ENCODE data around the gene NETO2. TPM values are rescaled to one million over a fixed set of nuclear protein-coding genes. Genes with fewer than 3 reads are reported as not detected.
"Not testable (repeated sequence)": the region's sequence is repeated elsewhere in the genome, so short reads cannot be mapped to it uniquely, and the experiment has no call there.

The NETO2 gene
- total RNA-seq, 1 donor from 2014 or later = 3.7 TPM

GRCh38 chr16:47102921-47103320, 40.8 kb downstream of the NETO2 start:
- H3K27me3 ChIP-seq (ENCODE audit: control insufficient read depth in 3 of 3, insufficient read depth in 3 of 3, low read length in 3 of 3); H3K4me3 ChIP-seq (ENCODE audit: low read length in 3 of 3); H3K4me1 ChIP-seq (ENCODE audit: control insufficient read depth in 3 of 3, insufficient read depth in 3 of 3, low read length in 3 of 3); H3K9ac ChIP-seq (ENCODE audit: low read depth in 1 of 3, low read length in 3 of 3); H3K36me3 ChIP-seq (ENCODE audit: control insufficient read depth in 3 of 3, insufficient read depth in 3 of 3, low read length in 3 of 3); H3K9me3 ChIP-seq (ENCODE audit: control insufficient read depth in 3 of 3, low read length in 3 of 3); H3K27ac ChIP-seq (ENCODE audit: low read depth, low read length): not testable (repeated sequence)

- H3K9me3 ChIP-seq (ENCODE audit: control insufficient read depth in 3 of 3, low read length in 3 of 3); H3K9ac ChIP-seq (ENCODE audit: low read depth in 1 of 3, low read length in 3 of 3); H3K4me1 ChIP-seq (ENCODE audit: control insufficient read depth in 3 of 3, insufficient read depth in 3 of 3, low read length in 3 of 3); H3K27me3 ChIP-seq (ENCODE audit: control insufficient read depth in 3 of 3, insufficient read depth in 3 of 3, low read length in 3 of 3); H3K4me3 ChIP-seq (ENCODE audit: low read length in 3 of 3); H3K36me3 ChIP-seq (ENCODE audit: control insufficient read depth in 3 of 3, insufficient read depth in 3 of 3, low read length in 3 of 3); H3K27ac ChIP-seq (ENCODE audit: low read depth, low read length): not testable (repeated sequence)
Measured at GRCh38 chr16:47097154-47097553, 46.6 kb downstream of the NETO2 start.

GRCh38 chr16:47096297-47096696, 47.4 kb downstream of the NETO2 start:
- no peaks in the 10 kb centered on the region for H3K36me3 ChIP-seq (ENCODE audit: control insufficient read depth in 3 of 3, insufficient read depth in 3 of 3, low read length in 3 of 3)
- H3K4me1 ChIP-seq (ENCODE audit: control insufficient read depth in 3 of 3, insufficient read depth in 3 of 3, low read length in 3 of 3) = no peaks in the 10 kb centered on the region
- H3K9me3 ChIP-seq (ENCODE audit: control insufficient read depth in 3 of 3, low read length in 3 of 3) = no peaks in the 10 kb centered on the region
- H3K27me3 ChIP-seq (ENCODE audit: control insufficient read depth in 3 of 3, insufficient read depth in 3 of 3, low read length in 3 of 3) = no peaks in the 10 kb centered on the region
- no peak overlapping the region for H3K4me3 ChIP-seq (ENCODE audit: low read length in 3 of 3)
- no peak overlapping the region for H3K9ac ChIP-seq (ENCODE audit: low read depth in 1 of 3, low read length in 3 of 3)
- H3K27ac ChIP-seq (ENCODE audit: low read depth, low read length) = no peak overlapping the region

- H3K4me1 ChIP-seq (ENCODE audit: control insufficient read depth in 3 of 3, insufficient read depth in 3 of 3, low read length in 3 of 3) = no peaks in the 10 kb centered on the region
- H3K9ac ChIP-seq (ENCODE audit: low read depth in 1 of 3, low read length in 3 of 3) = no peak overlapping the region
Measured at GRCh38 chr16:47084198-47084597, 59.5 kb downstream of the NETO2 start.

GRCh38 chr16:47082099-47082865, 61.5 kb downstream of the NETO2 start:
- H3K9me3 ChIP-seq (ENCODE audit: control insufficient read depth in 3 of 3, low read length in 3 of 3) = no peaks in the 10 kb centered on the region

More at GRCh38 chr16:47084198-47084597, 59.5 kb downstream of the NETO2 start:
- Histone ChIP-seq H3K27ac (ENCODE audit: low read depth, low read length) (no peak overlapping the region), H3K4me3 (ENCODE audit: low read length in 3 of 3) (no peak overlapping the region), H3K9me3 (ENCODE audit: control insufficient read depth in 3 of 3, low read length in 3 of 3) (no peaks in the 10 kb centered on the region), H3K27me3 (ENCODE audit: control insufficient read depth in 3 of 3, insufficient read depth in 3 of 3, low read length in 3 of 3) (no peaks in the 10 kb centered on the region), H3K36me3 (ENCODE audit: control insufficient read depth in 3 of 3, insufficient read depth in 3 of 3, low read length in 3 of 3) (no peaks in the 10 kb centered on the region)

GRCh38 chr16:47081115-47081514, 62.6 kb downstream of the NETO2 start:
- Histone ChIP-seq H3K36me3 (ENCODE audit: control insufficient read depth in 3 of 3, insufficient read depth in 3 of 3, low read length in 3 of 3) (no peaks in the 10 kb centered on the region), H3K27me3 (ENCODE audit: control insufficient read depth in 3 of 3, insufficient read depth in 3 of 3, low read length in 3 of 3) (no peaks in the 10 kb centered on the region), H3K4me3 (ENCODE audit: low read length in 3 of 3) (no peak overlapping the region), H3K4me1 (ENCODE audit: control insufficient read depth in 3 of 3, insufficient read depth in 3 of 3, low read length in 3 of 3) (no peaks in the 10 kb centered on the region), H3K27ac (ENCODE audit: low read depth, low read length) (no peak overlapping the region), H3K9me3 (ENCODE audit: control insufficient read depth in 3 of 3, low read length in 3 of 3) (no peaks in the 10 kb centered on the region), H3K9ac (ENCODE audit: low read depth in 1 of 3, low read length in 3 of 3) (no peak overlapping the region)

More at GRCh38 chr16:47082099-47082865, 61.5 kb downstream of the NETO2 start:
- Histone ChIP-seq H3K27me3 (ENCODE audit: control insufficient read depth in 3 of 3, insufficient read depth in 3 of 3, low read length in 3 of 3) (no peaks in the 10 kb centered on the region), H3K4me3 (ENCODE audit: low read length in 3 of 3) (no peak overlapping the region), H3K4me1 (ENCODE audit: control insufficient read depth in 3 of 3, insufficient read depth in 3 of 3, low read length in 3 of 3) (no peaks in the 10 kb centered on the region), H3K36me3 (ENCODE audit: control insufficient read depth in 3 of 3, insufficient read depth in 3 of 3, low read length in 3 of 3) (no peaks in the 10 kb centered on the region), H3K27ac (ENCODE audit: low read depth, low read length) (no peak overlapping the region), H3K9ac (ENCODE audit: low read depth in 1 of 3, low read length in 3 of 3) (no peak overlapping the region)

GRCh38 chr16:47079860-47080259, 63.9 kb downstream of the NETO2 start:
- Histone ChIP-seq H3K27ac (ENCODE audit: low read depth, low read length) (no peak overlapping the region), H3K36me3 (ENCODE audit: control insufficient read depth in 3 of 3, insufficient read depth in 3 of 3, low read length in 3 of 3) (no peaks in the 10 kb centered on the region), H3K4me3 (ENCODE audit: low read length in 3 of 3) (no peak overlapping the region), H3K9ac (ENCODE audit: low read depth in 1 of 3, low read length in 3 of 3) (no peak overlapping the region), H3K27me3 (ENCODE audit: control insufficient read depth in 3 of 3, insufficient read depth in 3 of 3, low read length in 3 of 3) (no peaks in the 10 kb centered on the region), H3K4me1 (ENCODE audit: control insufficient read depth in 3 of 3, insufficient read depth in 3 of 3, low read length in 3 of 3) (no peaks in the 10 kb centered on the region), H3K9me3 (ENCODE audit: control insufficient read depth in 3 of 3, low read length in 3 of 3) (no peaks in the 10 kb centered on the region)

- Histone ChIP-seq H3K27me3 (ENCODE audit: control insufficient read depth in 3 of 3, insufficient read depth in 3 of 3, low read length in 3 of 3) (no peaks in the 10 kb centered on the region), H3K36me3 (ENCODE audit: control insufficient read depth in 3 of 3, insufficient read depth in 3 of 3, low read length in 3 of 3) (no peaks in the 10 kb centered on the region), H3K4me1 (ENCODE audit: control insufficient read depth in 3 of 3, insufficient read depth in 3 of 3, low read length in 3 of 3) (no peaks in the 10 kb centered on the region), H3K4me3 (ENCODE audit: low read length in 3 of 3) (no peak overlapping the region), H3K9me3 (ENCODE audit: control insufficient read depth in 3 of 3, low read length in 3 of 3) (no peaks in the 10 kb centered on the region), H3K27ac (ENCODE audit: low read depth, low read length) (no peak overlapping the region), H3K9ac (ENCODE audit: low read depth in 1 of 3, low read length in 3 of 3) (no peak overlapping the region)
Measured at GRCh38 chr16:47073223-47074155, 70.3 kb downstream of the NETO2 start.

- Histone ChIP-seq H3K9ac (ENCODE audit: low read depth in 1 of 3, low read length in 3 of 3) (no peak overlapping the region), H3K27ac (ENCODE audit: low read depth, low read length) (no peak overlapping the region), H3K4me1 (ENCODE audit: control insufficient read depth in 3 of 3, insufficient read depth in 3 of 3, low read length in 3 of 3) (no peaks in the 10 kb centered on the region), H3K4me3 (ENCODE audit: low read length in 3 of 3) (no peak overlapping the region), H3K9me3 (ENCODE audit: control insufficient read depth in 3 of 3, low read length in 3 of 3) (no peaks in the 10 kb centered on the region), H3K36me3 (ENCODE audit: control insufficient read depth in 3 of 3, insufficient read depth in 3 of 3, low read length in 3 of 3) (no peaks in the 10 kb centered on the region), H3K27me3 (ENCODE audit: control insufficient read depth in 3 of 3, insufficient read depth in 3 of 3, low read length in 3 of 3) (no peaks in the 10 kb centered on the region)
Measured at GRCh38 chr16:47072158-47072557, 71.6 kb downstream of the NETO2 start.
